ENCODE data around the gene GLYATL1B. TPM values are rescaled to one million over a fixed set of nuclear protein-coding genes. Genes with fewer than 3 reads are reported as not detected.
"Not testable (repeated sequence)": the region's sequence is repeated elsewhere in the genome, so short reads cannot be mapped to it uniquely, and the experiment has no call there.

The GLYATL1B gene
- not detected for total RNA-seq

DNA sequence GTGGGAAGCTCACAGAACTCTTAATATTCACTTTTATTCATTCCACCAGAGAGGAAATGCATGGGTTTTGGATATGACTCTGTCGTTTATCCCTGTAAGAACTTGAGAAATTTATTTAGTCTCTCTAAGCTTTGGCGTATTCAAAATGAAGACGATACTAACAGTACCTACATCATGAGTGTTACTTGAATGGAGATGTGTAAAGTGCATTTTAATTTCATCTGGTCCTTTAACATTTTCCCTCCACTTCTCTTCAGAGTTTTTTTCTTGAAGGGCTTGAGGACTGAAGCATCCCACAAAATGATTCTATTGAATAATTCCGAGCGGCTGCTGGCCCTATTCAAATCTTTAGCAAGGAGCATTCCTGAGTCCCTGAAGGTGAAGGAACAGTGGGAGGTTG lies at the start of gene GLYATL1B:
TSS of gene GLYATL1B (plus strand) at position 301 of the 400 bp plus-strand sequence. CDS start at position 301, 0 bp downstream.
- ATAC-seq, result not testable (repeated sequence)

DNA sequence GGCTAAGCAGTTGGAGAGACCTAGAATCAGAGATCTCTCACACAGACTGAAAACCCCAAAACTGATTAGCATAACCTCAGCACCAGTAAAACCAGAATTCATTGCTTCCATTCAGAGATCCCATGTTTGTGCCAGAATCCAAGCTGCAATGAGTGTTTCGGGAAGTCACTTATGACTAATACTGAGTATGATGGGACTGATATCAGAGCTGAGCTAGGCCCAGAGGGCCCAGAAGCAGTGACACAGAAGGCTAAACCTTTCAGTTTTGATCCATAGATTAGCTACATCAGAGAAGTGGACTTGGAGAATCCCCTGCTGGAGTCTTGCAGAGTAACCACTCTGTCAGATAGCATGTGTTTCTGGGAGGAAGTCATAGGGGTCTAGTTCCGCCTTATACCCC lies 49.6 kb upstream of the GLYATL1B start:
- ATAC-seq, result not testable (repeated sequence)

DNA sequence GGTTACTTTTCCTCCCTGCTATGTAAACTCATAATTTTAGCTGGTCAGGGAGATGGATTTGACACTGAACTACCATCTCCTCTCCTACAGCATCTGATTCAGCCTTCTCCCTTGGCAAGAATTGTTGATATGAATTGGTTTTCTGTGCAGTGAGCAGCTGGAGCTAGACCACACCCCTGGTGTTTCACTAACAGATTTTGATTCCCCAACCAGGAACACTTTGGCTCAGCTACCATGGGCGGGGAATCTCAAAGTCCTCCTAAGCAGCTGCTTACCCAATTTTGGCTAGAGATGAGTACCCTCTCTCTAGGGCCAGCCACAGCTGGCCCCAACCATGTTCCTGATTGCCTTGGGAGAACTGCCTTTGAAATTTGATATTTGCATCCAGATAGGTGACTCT lies 48.7 kb upstream of the GLYATL1B start:
- not testable (repeated sequence) for ATAC-seq

GRCh38 chr11:59040607-59041006 lies 45.5 kb upstream of the GLYATL1B start:
- no peak for ATAC-seq

DNA sequence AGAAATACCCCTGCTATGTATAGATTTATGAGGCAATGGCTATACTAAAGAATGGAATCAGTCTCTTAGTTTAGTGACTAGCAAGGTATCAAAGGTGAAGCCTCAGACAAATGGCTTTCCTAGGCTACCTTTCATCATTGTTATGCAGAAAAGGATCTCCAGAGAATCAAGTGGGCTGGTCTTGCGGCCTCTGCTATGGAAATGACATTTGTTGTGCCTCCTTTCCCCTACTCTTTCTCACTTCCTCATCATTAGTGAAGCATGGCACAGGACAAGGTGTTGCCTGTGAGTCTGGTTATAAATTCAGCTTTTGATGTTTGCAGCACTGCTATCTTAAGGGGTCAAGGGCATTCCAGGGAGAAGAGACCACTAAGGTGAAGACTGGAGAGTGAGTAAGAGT lies 34.7 kb upstream of the GLYATL1B start:
- ATAC-seq, result not testable (repeated sequence)

- ATAC-seq, result not testable (repeated sequence)
Measured at GRCh38 chr11:59052355-59052754, 33.8 kb upstream of the GLYATL1B start.

- no peak for ATAC-seq
Measured at GRCh38 chr11:59053387-59053786, 32.7 kb upstream of the GLYATL1B start.

GRCh38 chr11:59058120-59059033 lies 27.7 kb upstream of the GLYATL1B start:
- peak; percentile 97 for ATAC-seq

- ATAC-seq, result not testable (repeated sequence)
Measured at GRCh38 chr11:59060096-59060495, 26.0 kb upstream of the GLYATL1B start.

DNA sequence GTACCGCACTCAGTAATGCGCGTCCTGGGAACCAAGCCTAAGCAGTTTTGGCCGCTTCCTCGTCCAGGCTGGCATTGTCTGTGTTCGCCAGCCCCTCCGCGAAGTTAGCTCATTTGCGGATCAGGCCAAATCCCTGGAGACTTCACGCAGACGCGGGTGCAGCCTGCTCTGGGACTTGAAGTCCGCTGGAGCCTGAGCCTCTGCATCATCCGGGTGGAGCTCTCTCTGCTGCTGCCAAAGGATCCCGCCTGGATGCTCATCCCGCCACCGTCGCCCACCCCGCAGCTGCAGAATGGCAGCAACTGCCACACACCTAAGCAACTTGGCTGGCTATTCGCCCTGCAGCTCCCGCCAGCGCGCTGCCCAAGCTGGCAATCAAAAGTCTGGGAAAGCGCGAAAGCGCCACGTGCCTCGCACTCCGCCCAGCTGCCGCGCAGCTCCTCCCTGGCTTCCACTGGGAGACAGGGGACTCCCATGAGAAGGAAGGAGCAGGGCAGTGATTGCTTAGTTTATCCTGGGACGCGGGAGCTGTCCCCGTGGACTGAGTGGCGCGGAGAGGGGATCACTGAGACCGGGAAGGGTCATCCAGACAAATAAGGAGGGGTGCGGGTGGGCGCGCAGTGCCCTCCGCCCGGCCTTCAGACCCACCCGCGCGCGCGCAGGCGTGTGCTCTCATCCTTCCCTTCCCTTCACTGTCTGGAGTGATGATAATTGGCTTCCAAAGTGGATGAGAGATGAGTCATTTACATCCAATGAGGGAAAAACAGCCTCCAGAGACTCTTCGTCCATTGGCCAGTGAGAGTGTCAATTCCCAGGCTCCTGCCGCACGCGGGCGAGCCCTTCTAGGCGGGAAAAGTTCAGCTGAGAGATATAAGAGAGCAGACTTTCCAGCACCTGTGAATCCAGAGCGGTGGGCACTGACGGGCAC lies 23.2 kb upstream of the GLYATL1B start:
- no peak for ATAC-seq

DNA sequence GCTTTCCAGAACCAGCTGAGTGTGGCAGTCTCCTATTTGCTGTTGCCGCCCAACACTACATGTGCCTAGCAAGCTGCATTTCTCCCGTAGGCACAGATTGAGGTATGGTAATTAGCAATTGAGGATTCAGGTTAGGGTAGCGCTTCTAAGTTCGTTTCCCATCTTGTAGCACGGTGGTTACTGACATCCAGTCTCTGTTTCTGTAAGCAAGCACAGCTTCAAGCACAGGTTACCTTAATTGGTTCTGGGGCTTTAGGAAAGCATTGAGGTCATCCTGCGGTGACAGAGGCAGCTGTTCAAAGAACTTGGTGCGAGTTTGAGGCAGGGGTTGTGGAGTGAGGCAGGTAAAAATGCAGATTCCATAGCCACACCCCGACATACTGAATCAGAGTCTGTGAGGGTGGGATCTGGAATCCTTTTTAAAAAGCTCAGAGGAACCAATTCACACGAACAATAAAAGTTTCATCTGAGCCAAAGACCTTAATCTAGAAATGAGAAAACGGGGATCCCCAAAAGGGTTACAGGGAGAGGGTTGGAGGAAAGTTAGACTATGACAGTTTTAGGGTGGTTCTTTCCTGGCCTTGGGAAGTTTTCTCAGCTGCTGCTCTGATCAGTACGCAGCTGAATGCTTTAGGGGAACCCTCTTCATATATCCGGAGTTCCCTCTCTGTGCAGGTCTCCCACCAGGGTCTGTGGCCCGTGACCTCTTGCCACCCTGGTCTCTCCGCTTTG lies 21.9 kb upstream of the GLYATL1B start:
- ATAC-seq, result not testable (repeated sequence)

- ATAC-seq, result no peak
Measured at GRCh38 chr11:59069087-59069486, 17.0 kb upstream of the GLYATL1B start.

DNA sequence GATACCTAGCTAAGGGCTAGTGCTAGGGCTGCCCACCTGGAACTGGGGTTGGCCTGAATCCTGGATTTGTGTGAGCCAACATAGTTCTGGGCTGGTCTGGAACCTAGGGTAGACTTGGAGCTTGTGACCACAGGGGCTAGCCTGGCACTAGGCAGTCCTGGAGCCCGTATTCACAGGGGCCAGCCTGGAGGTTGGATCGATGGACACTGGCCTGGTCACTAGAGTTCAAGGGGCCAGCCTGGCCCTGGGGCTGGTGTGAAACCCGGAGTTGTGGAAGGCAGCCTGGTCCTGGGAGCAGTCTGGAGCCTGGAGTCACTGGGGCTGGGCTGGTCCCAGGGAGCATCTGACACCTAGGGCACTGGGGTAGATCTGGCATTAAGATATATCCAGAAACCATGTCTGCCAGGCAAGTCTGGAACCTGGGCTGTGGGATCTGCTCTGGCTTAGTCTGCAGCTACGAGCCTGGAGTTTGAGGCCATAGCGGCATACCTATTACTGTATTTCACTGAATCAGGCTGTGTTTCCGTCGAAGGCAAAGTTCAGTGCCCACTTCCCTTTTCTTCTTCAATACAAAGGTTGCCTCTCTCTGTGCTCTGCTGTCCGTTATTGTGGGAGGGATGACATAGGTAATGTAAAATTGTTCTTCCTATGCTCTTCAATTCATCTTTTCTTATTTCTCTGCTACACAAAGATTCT lies 9.1 kb upstream of the GLYATL1B start:
- peak; percentile 31 for ATAC-seq

DNA sequence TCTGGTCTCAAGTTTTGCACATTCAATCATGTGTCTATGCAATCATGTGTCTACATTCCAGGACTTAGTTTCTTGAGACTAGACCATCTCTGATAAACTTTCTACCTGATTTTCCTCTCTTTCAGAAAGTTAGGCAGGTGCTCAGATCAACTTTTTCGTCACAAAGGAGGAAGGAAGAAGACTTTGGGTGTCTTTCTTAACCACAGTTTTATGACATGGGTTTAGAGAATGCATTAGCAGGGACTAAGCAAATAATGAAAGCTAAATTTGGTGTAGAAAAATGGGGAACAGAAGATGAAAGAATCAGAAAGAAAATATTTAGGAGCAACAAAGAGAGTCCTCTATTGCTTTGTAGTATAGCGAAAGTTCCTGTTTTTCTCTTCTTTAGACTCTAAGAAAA lies 7.7 kb upstream of the GLYATL1B start:
- ATAC-seq, result no peak

GRCh38 chr11:59079086-59079485 lies 7.0 kb upstream of the GLYATL1B start:
- no peak for ATAC-seq

DNA sequence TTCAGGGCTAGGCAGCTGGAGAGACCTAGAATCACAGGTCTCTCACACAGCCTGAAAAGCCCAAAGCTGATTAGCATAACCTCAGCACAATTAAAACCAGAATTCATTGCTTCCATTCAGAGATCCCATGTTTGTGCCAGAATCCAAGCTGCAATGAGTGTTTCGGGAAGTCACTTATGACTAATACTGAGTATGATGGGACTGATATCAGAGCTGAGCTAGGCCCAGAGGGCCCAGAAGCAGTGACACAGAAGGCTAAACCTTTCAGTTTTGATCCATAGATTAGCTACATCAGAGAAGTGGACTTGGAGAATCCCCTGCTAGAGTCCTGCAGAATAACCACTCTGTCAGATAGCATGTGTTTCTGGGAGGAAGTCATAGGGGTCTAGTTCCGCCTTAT lies 5.7 kb upstream of the GLYATL1B start:
- ATAC-seq, result not testable (repeated sequence)

- ATAC-seq, result not testable (repeated sequence)
Measured at GRCh38 chr11:59081430-59082020, 4.6 kb upstream of the GLYATL1B start.

GRCh38 chr11:59088162-59088561 lies 2.1 kb downstream of the GLYATL1B start:
- ATAC-seq, result no peak

GRCh38 chr11:59093576-59093975 lies 7.5 kb downstream of the GLYATL1B start:
- ATAC-seq, result not testable (repeated sequence)

- peak; percentile 31 for ATAC-seq
Measured at GRCh38 chr11:59095225-59095624, 9.1 kb downstream of the GLYATL1B start.

DNA sequence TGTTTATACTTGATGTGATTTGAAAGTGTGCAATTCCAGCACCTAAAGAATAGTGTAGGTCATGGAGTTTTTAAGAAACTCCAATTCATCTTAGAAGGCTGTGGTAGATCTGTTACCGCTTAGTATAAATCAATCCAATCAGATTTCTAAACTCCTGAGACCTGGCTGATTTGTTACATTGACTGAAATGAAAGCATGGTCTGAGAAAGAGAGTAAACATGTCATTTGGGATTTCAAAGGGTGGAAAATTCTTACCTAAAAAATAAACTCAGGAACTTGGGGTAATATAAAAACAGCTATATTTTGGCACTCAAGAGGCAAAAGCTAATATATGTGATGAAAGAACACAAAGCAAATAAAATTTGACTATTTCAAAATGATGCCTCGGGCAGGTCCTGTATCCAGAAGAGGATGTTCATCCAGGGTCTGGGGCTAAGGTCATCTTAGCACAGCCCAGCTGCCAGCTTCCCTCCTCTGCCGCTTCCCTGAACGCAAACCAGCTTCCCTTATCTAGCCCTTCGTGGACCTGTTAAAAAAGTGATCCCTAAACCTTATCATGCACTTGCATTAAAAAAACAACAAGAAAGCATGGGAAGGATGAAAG lies 10.0 kb downstream of the GLYATL1B start:
- ATAC-seq, result not testable (repeated sequence)

All from esophagus mucosa (tissue), 1 donor.